ENCODE measurements around the gene DEFB110.

The DEFB110 gene

GRCh38 chr6:50021894-50022293 is at the start of gene DEFB110:
Gene DEFB110 (minus strand): TSS chr6:50021994. CDS start chr6:50021935, 59 bp downstream.
- DNase-seq: no peak

DNA sequence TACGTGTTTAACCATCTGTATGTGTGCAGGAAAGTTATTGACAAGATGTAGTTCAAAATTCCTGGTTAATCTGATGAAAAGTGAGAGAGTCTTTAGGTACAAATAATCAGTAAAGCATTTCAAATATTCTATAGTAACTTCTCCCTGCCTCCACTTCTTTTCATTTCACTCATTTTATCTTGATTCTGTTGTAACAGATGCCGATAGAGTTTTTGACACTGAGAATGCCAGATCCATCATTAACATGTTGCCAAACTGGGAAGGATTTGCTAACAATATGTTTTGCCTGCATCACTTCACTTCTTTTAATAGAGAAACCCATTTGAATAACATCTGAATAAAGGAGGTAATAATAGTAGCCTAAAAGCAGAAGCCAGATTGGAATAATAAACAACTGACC is 48.3 kb upstream of the DEFB110 start:
- DNase-seq: no peak

DNA sequence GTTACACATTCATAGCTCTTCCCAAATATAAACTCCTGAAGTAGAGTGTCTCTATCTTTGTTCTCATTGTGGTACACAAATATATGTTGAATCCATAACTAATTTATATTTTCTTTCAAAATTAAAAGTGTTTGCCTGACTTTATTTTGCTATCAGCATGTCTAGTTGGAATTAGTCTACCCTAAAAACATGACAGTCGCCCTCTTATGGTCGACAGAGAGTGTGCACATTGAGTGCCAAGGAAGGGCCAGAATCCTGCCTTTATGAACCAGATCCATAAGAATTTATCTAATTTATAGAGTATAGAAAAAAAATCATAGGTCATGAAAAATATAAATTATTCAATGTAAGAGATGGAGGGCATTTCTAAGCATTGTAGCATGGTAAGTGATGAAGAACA is 40.3 kb upstream of the DEFB110 start:
- DNase-seq: no peak

DNA sequence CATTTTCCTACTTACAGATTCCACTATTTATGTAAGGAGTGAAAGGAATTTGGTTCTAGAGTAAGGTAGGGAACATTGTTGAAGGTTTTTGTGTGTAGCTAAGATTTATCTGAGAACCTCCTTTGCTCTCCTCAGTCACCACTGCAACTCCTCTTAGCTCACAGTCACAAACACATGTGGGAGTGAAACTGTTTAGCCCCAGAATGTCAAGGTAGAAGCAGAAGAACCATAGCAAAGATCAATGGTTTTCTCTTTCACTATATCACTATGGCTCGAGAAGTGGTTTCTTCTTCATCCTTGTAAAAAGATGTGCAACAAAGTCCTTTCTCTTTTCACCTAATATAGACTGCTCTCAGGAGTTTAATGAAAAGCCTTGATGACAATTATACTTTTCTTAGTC is 34.4 kb upstream of the DEFB110 start:
- DNase-seq: no peak

- no peak for DNase-seq
Observed at GRCh38 chr6:50049829-50050228, 28.0 kb upstream of the DEFB110 start, which contains the start of gene DEFB112. Gene DEFB112 (minus strand): TSS chr6:50049929. CDS start chr6:50049869, 60 bp downstream.

GRCh38 chr6:50047026-50047425 is 25.2 kb upstream of the DEFB110 start:
- no peak for DNase-seq

DNA sequence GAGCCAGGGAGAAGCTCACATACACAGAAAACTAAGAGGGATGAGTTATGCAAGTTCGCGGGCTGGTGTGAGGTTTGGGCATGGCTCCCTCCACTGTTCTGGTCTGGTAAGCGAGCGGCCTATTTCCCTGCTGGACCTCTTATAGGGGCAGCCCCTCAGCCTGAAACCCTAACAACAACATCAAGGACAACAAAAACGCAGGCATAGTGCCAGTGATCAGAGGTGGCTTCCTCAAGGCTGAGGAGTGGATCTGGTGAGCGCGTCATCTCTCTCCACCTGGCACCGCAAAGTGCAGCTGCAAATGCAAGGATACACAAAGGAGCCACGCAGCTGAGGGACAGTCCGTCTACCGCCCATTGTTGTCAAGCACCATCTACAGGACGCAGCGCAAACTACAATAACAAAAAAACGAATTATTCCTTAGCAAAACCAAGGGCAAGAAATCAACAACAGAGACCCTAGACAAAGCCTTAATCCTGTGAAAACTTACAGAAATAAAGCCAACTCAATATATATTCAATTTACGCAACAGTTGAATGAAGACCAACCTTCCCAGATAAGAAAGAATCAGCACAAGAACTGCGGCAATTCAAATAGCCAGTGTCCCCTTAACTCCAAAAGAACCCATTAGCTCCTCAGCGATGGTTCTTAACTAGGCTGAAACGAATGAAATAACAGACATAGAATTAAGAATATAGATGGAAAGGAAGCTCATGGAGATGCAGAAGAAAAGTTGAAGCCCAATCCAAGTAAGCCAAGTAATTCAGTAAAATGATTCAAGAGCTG is 9.2 kb upstream of the DEFB110 start:
- no peak for DNase-seq

GRCh38 chr6:50030350-50030749 is 8.6 kb upstream of the DEFB110 start:
- no peak for DNase-seq

- DNase-seq: no peak
Observed at GRCh38 chr6:50025258-50025657, 3.5 kb upstream of the DEFB110 start.

- DNase-seq: no peak
Observed at GRCh38 chr6:50007819-50008218, 14.0 kb downstream of the DEFB110 start.

GRCh38 chr6:50003139-50003538 is 18.7 kb downstream of the DEFB110 start:
- no peak for DNase-seq

DNA sequence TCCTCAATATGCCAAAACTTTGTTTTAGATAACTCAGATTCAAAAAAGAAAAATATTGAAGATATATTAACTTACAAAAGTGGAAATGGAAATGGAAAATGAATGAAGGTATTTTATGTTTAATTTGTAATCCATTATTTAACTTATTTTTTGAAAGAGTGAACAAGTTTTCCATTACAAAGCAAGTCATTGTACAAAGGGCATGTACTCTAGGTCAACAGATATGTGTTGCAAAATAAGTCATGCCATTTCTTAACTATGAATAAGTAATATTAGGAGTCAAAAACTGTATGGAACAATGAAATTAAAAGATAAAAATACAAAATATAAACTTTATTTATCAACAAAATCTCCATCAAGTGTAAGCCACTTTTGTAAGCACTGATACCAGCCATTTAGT is 26.5 kb downstream of the DEFB110 start:
- no peak for DNase-seq

- DNase-seq: no peak
Observed at GRCh38 chr6:49988900-49989299, 32.9 kb downstream of the DEFB110 start.

DNA sequence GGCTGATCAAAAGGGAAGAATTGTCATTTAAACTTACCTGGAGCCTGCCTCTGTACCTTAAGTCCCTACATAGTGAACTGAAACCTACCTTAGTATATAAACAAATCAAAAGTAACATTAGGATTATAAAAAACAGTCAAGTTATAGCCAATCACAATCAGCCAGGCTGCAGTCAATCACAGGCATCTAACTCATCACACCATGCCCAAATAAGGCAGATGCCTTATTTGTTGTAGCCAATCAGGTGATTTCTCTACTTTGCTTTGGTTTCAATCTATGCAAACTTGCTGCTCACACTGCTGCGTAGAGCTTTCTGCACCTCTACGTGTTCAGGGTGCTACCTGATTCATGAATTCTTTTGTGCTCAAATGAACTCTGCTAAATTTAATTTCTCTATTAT is 34.0 kb downstream of the DEFB110 start:
- no peak for DNase-seq

GRCh38 chr6:49986551-49986950 is 35.2 kb downstream of the DEFB110 start:
- DNase-seq: no peak

DNA sequence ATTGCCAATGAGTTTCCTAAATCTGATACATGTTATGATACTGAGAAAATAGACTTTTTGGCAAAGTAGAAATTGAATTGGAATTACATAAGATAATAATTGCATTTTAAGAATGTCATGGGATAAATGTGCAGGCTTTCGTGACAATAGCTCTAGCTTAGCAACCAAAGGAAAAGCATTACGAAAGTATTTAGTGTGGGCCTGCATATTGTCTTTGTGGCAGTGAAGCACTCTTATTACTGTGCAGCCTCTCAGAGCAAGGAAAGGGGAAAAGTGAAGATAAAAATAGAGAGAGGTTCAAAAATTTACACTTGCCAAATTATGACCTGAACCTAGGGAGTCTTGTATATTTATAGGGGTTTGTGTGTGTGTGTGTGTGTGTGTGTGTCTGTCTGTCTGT is 39.7 kb downstream of the DEFB110 start:
- DNase-seq: no peak

GRCh38 chr6:49980898-49981297 is 40.9 kb downstream of the DEFB110 start:
- DNase-seq: no peak

DNA sequence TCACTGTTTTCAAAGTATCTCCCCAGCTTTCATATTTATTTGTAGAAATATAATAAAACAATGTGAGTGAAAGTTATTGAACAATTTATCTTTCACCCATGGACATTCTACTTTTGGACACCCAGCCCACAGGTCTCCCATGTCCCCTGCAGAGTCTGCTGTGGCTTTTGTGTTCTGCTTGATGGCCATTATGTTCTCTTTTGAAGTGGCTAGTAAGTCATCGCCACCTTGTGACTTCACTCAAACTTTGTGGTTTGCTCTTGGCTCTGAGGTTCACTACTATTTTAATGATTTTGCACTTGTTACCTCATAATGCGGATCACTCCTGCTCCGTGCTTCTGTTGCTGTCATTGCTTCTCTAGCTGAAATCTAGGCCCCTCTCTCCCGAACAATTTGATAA is 42.2 kb downstream of the DEFB110 start:
- DNase-seq: no peak

GRCh38 chr6:49978332-49979226 is 43.2 kb downstream of the DEFB110 start:
- DNase-seq: no peak

DNA sequence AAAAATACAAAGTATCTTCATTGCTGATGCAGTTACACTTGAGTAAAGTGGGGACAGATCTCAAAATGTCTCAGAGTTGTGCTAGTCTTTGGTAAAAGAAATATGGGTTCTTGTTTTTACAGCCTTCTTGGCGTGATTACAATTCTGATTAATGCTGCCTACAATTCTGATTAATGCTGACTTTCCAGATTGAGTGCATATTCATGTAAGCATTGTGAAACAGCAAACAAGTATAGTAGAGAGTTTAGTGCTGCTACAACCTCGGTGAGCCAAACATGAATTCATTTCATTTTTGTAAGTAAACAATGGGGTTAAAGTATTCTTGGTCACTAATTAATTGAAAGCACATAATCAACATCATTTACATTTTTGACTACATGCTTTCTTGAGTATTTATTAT is 52.2 kb downstream of the DEFB110 start, which contains the start of gene DEFB113:
Gene DEFB113 (minus strand): TSS at position 21 of the 400 bp plus-strand sequence. CDS start 0 bp downstream, at position 21.
- DNase-seq: no peak

Measured in KG1 (cell line).